ENCODE data around the gene DESI2.
"Not testable (repeated sequence)": the region's sequence is repeated elsewhere in the genome, so short reads cannot be mapped to it uniquely, and the experiment has no call there.

Gene DESI2

GRCh38 chr1:244731651-244732050 is 78.7 kb downstream of the DESI2 start:
- no peak overlapping the region for H3K27ac ChIP-seq (replicated peaks)
- TF ChIP-seq, protein P1, sequence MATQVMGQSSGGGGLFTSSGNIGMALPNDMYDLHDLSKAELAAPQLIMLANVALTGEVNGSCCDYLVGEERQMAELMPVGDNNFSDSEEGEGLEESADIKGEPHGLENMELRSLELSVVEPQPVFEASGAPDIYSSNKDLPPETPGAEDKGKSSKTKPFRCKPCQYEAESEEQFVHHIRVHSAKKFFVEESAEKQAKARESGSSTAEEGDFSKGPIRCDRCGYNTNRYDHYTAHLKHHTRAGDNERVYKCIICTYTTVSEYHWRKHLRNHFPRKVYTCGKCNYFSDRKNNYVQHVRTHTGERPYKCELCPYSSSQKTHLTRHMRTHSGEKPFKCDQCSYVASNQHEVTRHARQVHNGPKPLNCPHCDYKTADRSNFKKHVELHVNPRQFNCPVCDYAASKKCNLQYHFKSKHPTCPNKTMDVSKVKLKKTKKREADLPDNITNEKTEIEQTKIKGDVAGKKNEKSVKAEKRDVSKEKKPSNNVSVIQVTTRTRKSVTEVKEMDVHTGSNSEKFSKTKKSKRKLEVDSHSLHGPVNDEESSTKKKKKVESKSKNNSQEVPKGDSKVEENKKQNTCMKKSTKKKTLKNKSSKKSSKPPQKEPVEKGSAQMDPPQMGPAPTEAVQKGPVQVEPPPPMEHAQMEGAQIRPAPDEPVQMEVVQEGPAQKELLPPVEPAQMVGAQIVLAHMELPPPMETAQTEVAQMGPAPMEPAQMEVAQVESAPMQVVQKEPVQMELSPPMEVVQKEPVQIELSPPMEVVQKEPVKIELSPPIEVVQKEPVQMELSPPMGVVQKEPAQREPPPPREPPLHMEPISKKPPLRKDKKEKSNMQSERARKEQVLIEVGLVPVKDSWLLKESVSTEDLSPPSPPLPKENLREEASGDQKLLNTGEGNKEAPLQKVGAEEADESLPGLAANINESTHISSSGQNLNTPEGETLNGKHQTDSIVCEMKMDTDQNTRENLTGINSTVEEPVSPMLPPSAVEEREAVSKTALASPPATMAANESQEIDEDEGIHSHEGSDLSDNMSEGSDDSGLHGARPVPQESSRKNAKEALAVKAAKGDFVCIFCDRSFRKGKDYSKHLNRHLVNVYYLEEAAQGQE (IDR thresholded peaks at IDR 0.05; ENCODE audit: insufficient replicate concordance, low read depth) = no peak
- TF ChIP-seq POLR2AphosphoS5 (IDR thresholded peaks at IDR 0.05; ENCODE audit: low read depth) (no peak), SPI1 (IDR thresholded peaks at IDR 0.05; ENCODE audit: borderline replicate concordance, low read depth) (no peak)
- no peak for DNase-seq (ENCODE audit: low read depth in 1 of 2, low spot score in 1 of 2)
- no peak overlapping the region for H3K4me3 ChIP-seq (replicated peaks; ENCODE audit: insufficient read depth, low read length)
- peaks cover 4% of the 10 kb centered on the region for H3K27me3 ChIP-seq (ENCODE audit: insufficient read depth, poor library complexity, severe bottlenecking)

DNA sequence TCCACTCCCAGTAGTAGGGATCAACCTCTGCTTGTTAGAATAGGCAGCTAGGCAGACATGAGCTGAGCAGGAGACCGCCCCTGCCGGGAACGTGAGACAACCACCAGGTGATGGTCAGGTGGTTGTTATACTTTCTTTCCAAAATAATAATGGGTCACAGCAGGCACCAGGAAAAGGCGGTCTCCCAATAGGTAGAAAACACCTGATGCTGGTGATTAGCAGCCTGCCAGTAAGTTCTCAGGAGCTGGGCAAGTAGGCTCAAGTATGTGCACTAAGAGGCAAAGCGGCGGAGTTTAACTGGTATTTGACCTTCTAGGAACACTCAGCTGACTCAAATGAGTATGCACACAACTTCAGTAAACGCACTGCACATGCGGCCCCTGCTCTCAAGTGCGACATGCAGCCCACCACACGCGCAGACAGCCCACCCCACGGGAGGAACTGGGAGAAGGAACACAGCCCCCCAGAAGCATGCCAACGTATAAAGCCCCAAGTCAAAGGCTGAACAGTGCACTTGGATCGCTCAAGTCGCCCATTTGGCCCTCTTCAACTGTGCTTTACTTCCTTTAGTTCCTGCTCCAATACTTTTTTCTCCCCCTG is 80.0 kb downstream of the DESI2 start:
- Histone ChIP-seq H3K4me3 (replicated peaks; ENCODE audit: insufficient read depth, low read length) (no peak overlapping the region), H3K27me3 (ENCODE audit: insufficient read depth, poor library complexity, severe bottlenecking) (peaks cover 4% of the 10 kb centered on the region), H3K27ac (replicated peaks) (no peak overlapping the region)
- TF ChIP-seq GABPA (IDR thresholded peaks at IDR 0.05; ENCODE audit: low read depth) = no peak
- TF ChIP-seq, protein P1 (IDR thresholded peaks at IDR 0.05; ENCODE audit: insufficient replicate concordance, low read depth) = no peak
- no peak for DNase-seq (ENCODE audit: low read depth in 1 of 2, low spot score in 1 of 2)

DNA sequence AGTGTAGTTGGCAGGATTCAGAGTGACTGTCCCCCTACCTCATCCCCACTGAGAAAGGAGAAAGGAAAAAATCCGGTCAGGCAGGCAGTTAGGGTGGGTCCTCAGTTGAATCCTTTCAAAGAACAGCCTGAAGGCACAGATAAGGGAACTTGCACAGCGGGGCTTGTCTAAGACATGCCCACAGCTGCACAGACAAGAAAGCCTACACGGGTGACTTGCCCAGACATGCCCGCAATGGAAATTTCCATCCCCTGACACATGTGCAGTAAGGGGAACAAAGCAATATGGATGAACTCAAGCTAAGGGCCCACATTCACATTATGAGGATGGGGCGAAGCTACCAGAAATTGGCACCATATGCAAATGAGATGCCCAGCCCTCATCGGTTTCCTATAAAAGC is 82.5 kb downstream of the DESI2 start:
- Histone ChIP-seq H3K4me3 (replicated peaks; ENCODE audit: insufficient read depth, low read length) (no peak overlapping the region), H3K27ac (replicated peaks) (no peak overlapping the region), H3K27me3 (ENCODE audit: insufficient read depth, poor library complexity, severe bottlenecking) (peaks cover 2% of the 10 kb centered on the region)
- DNase-seq (ENCODE audit: low read depth in 1 of 2, low spot score in 1 of 2) = no peak
- TF ChIP-seq GABPA (IDR thresholded peaks at IDR 0.05; ENCODE audit: low read depth) = no peak
- TF ChIP-seq, protein P1 (IDR thresholded peaks at IDR 0.05; ENCODE audit: insufficient replicate concordance, low read depth) = no peak
- TF ChIP-seq POLR2AphosphoS5 (IDR thresholded peaks at IDR 0.05; ENCODE audit: low read depth) = no peak
- TF ChIP-seq SPI1 (IDR thresholded peaks at IDR 0.05; ENCODE audit: borderline replicate concordance, low read depth) = no peak
- TF ChIP-seq, protein P2, sequence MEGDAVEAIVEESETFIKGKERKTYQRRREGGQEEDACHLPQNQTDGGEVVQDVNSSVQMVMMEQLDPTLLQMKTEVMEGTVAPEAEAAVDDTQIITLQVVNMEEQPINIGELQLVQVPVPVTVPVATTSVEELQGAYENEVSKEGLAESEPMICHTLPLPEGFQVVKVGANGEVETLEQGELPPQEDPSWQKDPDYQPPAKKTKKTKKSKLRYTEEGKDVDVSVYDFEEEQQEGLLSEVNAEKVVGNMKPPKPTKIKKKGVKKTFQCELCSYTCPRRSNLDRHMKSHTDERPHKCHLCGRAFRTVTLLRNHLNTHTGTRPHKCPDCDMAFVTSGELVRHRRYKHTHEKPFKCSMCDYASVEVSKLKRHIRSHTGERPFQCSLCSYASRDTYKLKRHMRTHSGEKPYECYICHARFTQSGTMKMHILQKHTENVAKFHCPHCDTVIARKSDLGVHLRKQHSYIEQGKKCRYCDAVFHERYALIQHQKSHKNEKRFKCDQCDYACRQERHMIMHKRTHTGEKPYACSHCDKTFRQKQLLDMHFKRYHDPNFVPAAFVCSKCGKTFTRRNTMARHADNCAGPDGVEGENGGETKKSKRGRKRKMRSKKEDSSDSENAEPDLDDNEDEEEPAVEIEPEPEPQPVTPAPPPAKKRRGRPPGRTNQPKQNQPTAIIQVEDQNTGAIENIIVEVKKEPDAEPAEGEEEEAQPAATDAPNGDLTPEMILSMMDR (IDR thresholded peaks at IDR 0.05; ENCODE audit: insufficient read depth, low read length) = no peak

DNA sequence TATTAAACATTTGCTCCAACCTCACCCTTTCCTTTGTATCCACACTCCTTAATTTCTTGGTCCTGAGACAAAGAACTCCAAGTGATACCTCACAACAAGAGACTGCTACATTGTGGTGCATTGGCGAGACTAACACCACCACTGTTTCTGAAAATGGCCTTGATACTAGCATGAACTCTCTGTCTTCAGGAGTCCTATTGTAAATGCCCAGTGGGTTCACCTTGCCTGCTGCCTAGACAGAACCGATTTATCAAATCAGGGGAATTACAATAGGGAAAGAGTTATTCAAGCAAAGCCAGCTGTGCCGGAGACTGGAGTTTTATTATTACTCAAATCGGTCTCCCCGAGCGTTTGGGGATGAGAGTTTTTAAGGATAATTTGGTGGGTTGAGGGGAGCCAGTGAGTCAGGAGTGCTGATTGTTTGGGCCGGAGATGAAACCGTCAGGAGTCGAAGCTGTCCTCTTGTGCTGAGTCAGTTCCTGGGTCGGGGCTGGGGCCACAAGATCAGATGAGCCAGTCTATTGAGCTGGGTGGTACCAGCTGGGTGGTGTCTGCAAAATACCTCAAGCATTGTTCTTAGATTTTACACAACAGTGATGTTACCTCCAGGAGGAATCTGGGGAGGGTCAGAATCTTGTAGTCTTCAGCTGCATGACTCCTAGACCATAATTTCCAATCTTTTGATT is 83.1 kb downstream of the DESI2 start:
- H3K27ac ChIP-seq (replicated peaks) = no peak overlapping the region
- TF ChIP-seq, protein P2 (IDR thresholded peaks at IDR 0.05; ENCODE audit: insufficient read depth, low read length) = no peak
- TF ChIP-seq GABPA (IDR thresholded peaks at IDR 0.05; ENCODE audit: low read depth) = no peak
- no peak for TF ChIP-seq SPI1 (IDR thresholded peaks at IDR 0.05; ENCODE audit: borderline replicate concordance, low read depth)
- TF ChIP-seq, protein P1 (IDR thresholded peaks at IDR 0.05; ENCODE audit: insufficient replicate concordance, low read depth) = no peak
- TF ChIP-seq POLR2AphosphoS5 (IDR thresholded peaks at IDR 0.05; ENCODE audit: low read depth) = no peak
- DNase-seq (ENCODE audit: low read depth in 1 of 2, low spot score in 1 of 2) = no peak
- H3K27me3 ChIP-seq (ENCODE audit: insufficient read depth, poor library complexity, severe bottlenecking) = peaks cover under 1% of the 10 kb centered on the region
- no peak overlapping the region for H3K4me3 ChIP-seq (replicated peaks; ENCODE audit: insufficient read depth, low read length)

DNA sequence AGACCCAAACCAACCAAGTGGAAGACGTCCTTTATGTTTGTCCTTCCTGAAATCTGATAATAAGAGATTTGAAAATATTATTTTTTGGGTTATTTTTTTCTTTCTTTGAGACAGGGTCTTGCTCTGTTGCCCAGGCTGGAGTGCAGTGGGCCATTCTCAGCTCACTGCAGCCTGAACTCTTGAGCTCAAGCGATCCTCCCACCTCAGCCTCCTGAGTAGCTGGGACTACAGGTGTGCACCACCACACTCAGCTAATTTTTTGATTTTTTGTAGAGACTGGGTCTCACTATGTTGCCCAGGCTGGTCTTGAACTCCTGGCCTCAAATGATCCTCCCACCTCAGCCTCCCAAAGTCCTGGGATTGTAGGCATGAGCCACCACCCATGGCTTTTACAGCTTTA is 86.2 kb downstream of the DESI2 start:
- H3K4me3 ChIP-seq (replicated peaks; ENCODE audit: insufficient read depth, low read length); H3K27ac ChIP-seq (replicated peaks); H3K27me3 ChIP-seq (ENCODE audit: insufficient read depth, poor library complexity, severe bottlenecking); DNase-seq (ENCODE audit: low read depth in 1 of 2, low spot score in 1 of 2): not testable (repeated sequence)

Data from HL-60 (cell line).